Neural progenitor cell (in vitro differentiated cells): ENCODE results near the gene ATP5IF1. TPM values are rescaled to one million over a fixed set of nuclear protein-coding genes. Genes with fewer than 3 reads are reported as not detected.

Experiments
- DNase-seq: peaks from one replicate; pipeline ENCODE4 v3.0.0-alpha.2; 2016; ENCODE audit warnings: low spot score
- H2AFZ ChIP-seq: fragments of 200-600 bp; sonication (generic); replicated peaks from 2 replicates; pipeline ENCODE4 v1.6.1; 2016; ENCODE audit warnings: antibody characterized with exemption
- H3F3A ChIP-seq: fragments of 200-600 bp; sonication (generic); 2 replicates; pipeline ENCODE4 v1.6.1; 2016; ENCODE audit warnings: antibody characterized with exemption, low read depth
- H3K27ac ChIP-seq: fragments of 200-600 bp; sonication (generic); 2 replicates; pipeline ENCODE4 v1.5.1; 2016; ENCODE audit warnings: mild to moderate bottlenecking
- H3K27me3 ChIP-seq: fragments of 200-600 bp; sonication (generic); 2 replicates; pipeline ENCODE4 v1.6.1; 2016; ENCODE audit warnings: mild to moderate bottlenecking, moderate library complexity
- H3K36me3 ChIP-seq: fragments of 200-600 bp; sonication (generic); 2 replicates; pipeline ENCODE4 v1.5.1; 2016
- H3K4me1 ChIP-seq: fragments of 200-600 bp; sonication (generic); 2 replicates; pipeline ENCODE4 v1.6.1; 2016; ENCODE audit warnings: mixed run types
- H3K4me2 ChIP-seq: fragments of 200-600 bp; sonication (generic); 2 replicates; pipeline ENCODE4 v1.6.1; 2016
- H3K4me3 ChIP-seq: fragments of 200-600 bp; sonication (generic); 2 replicates; pipeline ENCODE4 v1.5.1; 2016
- H3K79me2 ChIP-seq: fragments of 200-600 bp; sonication (generic); 2 replicates; pipeline ENCODE4 v1.6.1; 2016; ENCODE audit warnings: low read depth
- H3K9ac ChIP-seq: fragments of 200-600 bp; sonication (generic); 2 replicates; pipeline ENCODE4 v1.6.1; 2016
- H3K9me3 ChIP-seq: fragments of 200-600 bp; sonication (generic); 2 replicates; pipeline ENCODE4 v1.5.1; 2016; ENCODE audit warnings: low read depth
- H4K20me1 ChIP-seq: fragments of 200-600 bp; sonication (generic); 2 replicates; pipeline ENCODE4 v1.6.1; 2016; ENCODE audit warnings: low read depth
- H3K27ac Mint-ChIP-seq: 3 replicates; pipeline ENCODE4 v1.8.0; 2021; ENCODE audit warnings: mixed read lengths
- H3K27me3 Mint-ChIP-seq: 2 replicates; pipeline ENCODE4 v1.8.0; 2022; ENCODE audit warnings: low read depth, mild to moderate bottlenecking, inconsistent platforms, moderate library complexity, mixed read lengths; ENCODE audit not compliant: insufficient read depth
- H3K36me3 Mint-ChIP-seq: 3 replicates; pipeline ENCODE4 v1.8.0; 2021; ENCODE audit warnings: mixed read lengths
- H3K4me1 Mint-ChIP-seq: 3 replicates; pipeline ENCODE4 v1.8.0; 2021; ENCODE audit warnings: mixed read lengths
- H3K4me3 Mint-ChIP-seq: 3 replicates; pipeline ENCODE4 v1.8.0; 2021; ENCODE audit warnings: mild to moderate bottlenecking, moderate library complexity, mixed read lengths
- H3K9me3 Mint-ChIP-seq: 3 replicates; pipeline ENCODE4 v1.8.0; 2020; ENCODE audit warnings: mixed read lengths
- CTCF ChIP-seq: fragments of 200-600 bp; sonication (generic); IDR thresholded peaks from 2 replicates; pipeline ENCODE4 v1.5.1; 2017; ENCODE audit warnings: antibody characterized with exemption, mild to moderate bottlenecking
- EZH2 ChIP-seq: fragments of 200-600 bp; sonication (generic); IDR thresholded peaks from 2 replicates; pipeline ENCODE4 v1.6.1; 2017; ENCODE audit warnings: antibody characterized with exemption, mild to moderate bottlenecking, moderate library complexity
- EZH2phosphoT487 ChIP-seq: fragments of 200-600 bp; sonication (generic); IDR thresholded peaks from 2 replicates; pipeline ENCODE4 v1.6.1; 2017; ENCODE audit warnings: antibody characterized with exemption
- total RNA-seq: library from RNA; depleted of rRNA; stranded (reverse); fragments of >200 nt; gene quantifications from 2 replicates; pipeline ENCODE4 v1.2.3, GENCODE V29; 2015; ENCODE audit warnings: low replicate concordance

The ATP5IF1 gene
- total RNA-seq, 1 donor from 2014 or later, result 187 TPM

GRCh38 chr1:28229089-28229488 is 6.8 kb upstream of the ATP5IF1 start:
- Histone ChIP-seq H3K79me2 (peaks cover 51% of the 10 kb centered on the region), H2AFZ (no peak overlapping the region), H3F3A (peaks cover under 1% of the 10 kb centered on the region), H3K4me3 (no peak overlapping the region), H3K9ac (no peak overlapping the region), H3K36me3 (peaks cover 17% of the 10 kb centered on the region), H3K27ac (no peak overlapping the region), H3K4me2 (no peak overlapping the region), H4K20me1 (no peaks in the 10 kb centered on the region), H3K4me1 (no peaks in the 10 kb centered on the region), H3K9me3 (no peaks in the 10 kb centered on the region), H3K27me3 (no peaks in the 10 kb centered on the region)
- Mint-ChIP-seq H3K4me1 (peaks cover 11% of the 10 kb centered on the region), H3K9me3 (no peaks in the 10 kb centered on the region), H3K27ac (no peak overlapping the region), H3K27me3 (peaks cover 4% of the 10 kb centered on the region), H3K4me3 (no peak overlapping the region), H3K36me3 (peaks cover 17% of the 10 kb centered on the region)
- no peak for DNase-seq
- TF ChIP-seq CTCF (no peak), EZH2phosphoT487 (no peak), EZH2 (no peak)

- Histone ChIP-seq H3K4me3 (no peak overlapping the region), H3K4me1 (no peaks in the 10 kb centered on the region), H3F3A (peaks cover 3% of the 10 kb centered on the region), H3K36me3 (peaks cover 17% of the 10 kb centered on the region), H2AFZ (no peak overlapping the region), H3K27ac (no peak overlapping the region), H3K9ac (no peak overlapping the region), H4K20me1 (no peaks in the 10 kb centered on the region), H3K27me3 (no peaks in the 10 kb centered on the region), H3K4me2 (no peak overlapping the region), H3K9me3 (no peaks in the 10 kb centered on the region), H3K79me2 (peaks cover 48% of the 10 kb centered on the region)
- Mint-ChIP-seq H3K4me3 (no peak overlapping the region), H3K4me1 (peaks cover 11% of the 10 kb centered on the region), H3K9me3 (no peaks in the 10 kb centered on the region), H3K27ac (no peak overlapping the region), H3K27me3 (peaks cover 4% of the 10 kb centered on the region), H3K36me3 (peaks cover 13% of the 10 kb centered on the region)
- no peak for DNase-seq
- TF ChIP-seq EZH2, result no peak
- TF ChIP-seq EZH2phosphoT487, result no peak
- TF ChIP-seq CTCF, result no peak
Observed at GRCh38 chr1:28229996-28230395, 5.9 kb upstream of the ATP5IF1 start.

- Histone ChIP-seq H4K20me1 (peaks cover 8% of the 10 kb centered on the region), H3K4me1 (peaks cover 7% of the 10 kb centered on the region), H3K36me3 (peaks cover 13% of the 10 kb centered on the region), H2AFZ (peak within 1 kb of the TSS; percentile 98), H3K4me3 (peak within 1 kb of the TSS; percentile 91), H3K9me3 (no peaks in the 10 kb centered on the region), H3K79me2 (peaks cover 61% of the 10 kb centered on the region), H3K4me2 (peak within 1 kb of the TSS; percentile 95), H3F3A (peaks cover 3% of the 10 kb centered on the region), H3K27me3 (no peaks in the 10 kb centered on the region), H3K27ac (peak within 1 kb of the TSS; percentile 2), H3K9ac (peak within 1 kb of the TSS; percentile 98)
- H3K27ac Mint-ChIP-seq, result peak within 1 kb of the TSS; percentile 98
- peak; percentile 97 for DNase-seq
- H3K4me3 Mint-ChIP-seq, result peak within 1 kb of the TSS; percentile 100
- H3K27me3 Mint-ChIP-seq, result peaks cover 4% of the 10 kb centered on the region
- no peaks in the 10 kb centered on the region for H3K9me3 Mint-ChIP-seq
- H3K36me3 Mint-ChIP-seq, result peaks cover 5% of the 10 kb centered on the region
- no peak for TF ChIP-seq CTCF
- no peak for TF ChIP-seq EZH2
- no peak for TF ChIP-seq EZH2phosphoT487
- H3K4me1 Mint-ChIP-seq, result peaks cover 11% of the 10 kb centered on the region
Observed at GRCh38 chr1:28232558-28233263, 3.2 kb upstream of the ATP5IF1 start, which contains the start of gene DNAJC8. DNAJC8 (minus strand) TSS chr1:28233029; CDS start chr1:28232998, 31 bp downstream.
